ENCODE results near the gene GRM7. TPM values are rescaled to one million over a fixed set of nuclear protein-coding genes. Genes with fewer than 3 reads are reported as not detected.

Gene GRM7
- total and polyA plus RNA-seq, 4 donors = 0.08 to 0.33 TPM; not detected in 2

DNA sequence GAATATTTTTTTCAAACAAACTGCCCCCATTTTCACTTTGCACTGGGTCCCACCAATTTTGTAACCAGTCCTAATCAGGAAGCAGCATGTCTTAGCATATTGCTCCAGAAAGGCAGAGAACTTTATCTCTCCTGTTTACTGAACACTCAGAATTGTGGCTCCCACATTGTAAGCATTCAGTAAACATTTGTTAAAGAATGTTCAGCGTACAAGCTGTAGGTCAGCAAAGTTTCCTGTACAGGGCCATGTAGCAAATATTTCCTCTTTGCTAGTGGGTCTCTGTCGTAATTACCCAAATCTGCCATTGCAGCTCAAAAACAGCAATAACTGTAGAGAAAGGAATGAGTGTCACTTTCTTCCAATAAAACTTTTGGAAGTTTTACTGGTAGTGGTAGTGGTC lies 393.3 kb downstream of the GRM7 start:
- no peak overlapping the region for H3K27ac ChIP-seq (ENCODE audit: low read depth in 1 of 2, low read length in 2 of 2)
- H3K27me3 ChIP-seq (ENCODE audit: control insufficient read depth in 4 of 4, insufficient read depth in 4 of 4, low read length in 3 of 4) = no peaks in the 10 kb centered on the region
- no peak for DNase-seq (ENCODE audit: low spot score)
- no peaks in the 10 kb centered on the region for H3K36me3 ChIP-seq (ENCODE audit: control insufficient read depth in 4 of 4, insufficient read depth in 3 of 4, low read depth in 1 of 4, low read length in 3 of 4)
- peak; percentile 38 for TF ChIP-seq NR2F2 (IDR thresholded peaks at IDR 0.05)
- peak in 1 of 2 donors; percentile 14 for TF ChIP-seq RXRA (IDR thresholded peaks at IDR 0.05)
- TF ChIP-seq HNF4A (conservative IDR thresholded peaks at IDR 0.05) = no peak
- no peak overlapping the region for H3K4me3 ChIP-seq (ENCODE audit: low read depth in 1 of 3, low read length in 3 of 3)
- H3K4me1 ChIP-seq (ENCODE audit: control insufficient read depth in 4 of 4, insufficient read depth in 4 of 4, low read length in 3 of 4) = no peaks in the 10 kb centered on the region
- no peak overlapping the region for H3K9ac ChIP-seq (ENCODE audit: low read depth in 1 of 2, low read length in 2 of 2)
- 45% methylated on average over 2 of the region's 2 CpGs for WGBS
- H3K9me3 ChIP-seq (ENCODE audit: control insufficient read depth in 4 of 4, low read length in 3 of 4) = peaks cover 0 to 4% (median 1%) of the 10 kb centered on the region in 4 donors

DNA sequence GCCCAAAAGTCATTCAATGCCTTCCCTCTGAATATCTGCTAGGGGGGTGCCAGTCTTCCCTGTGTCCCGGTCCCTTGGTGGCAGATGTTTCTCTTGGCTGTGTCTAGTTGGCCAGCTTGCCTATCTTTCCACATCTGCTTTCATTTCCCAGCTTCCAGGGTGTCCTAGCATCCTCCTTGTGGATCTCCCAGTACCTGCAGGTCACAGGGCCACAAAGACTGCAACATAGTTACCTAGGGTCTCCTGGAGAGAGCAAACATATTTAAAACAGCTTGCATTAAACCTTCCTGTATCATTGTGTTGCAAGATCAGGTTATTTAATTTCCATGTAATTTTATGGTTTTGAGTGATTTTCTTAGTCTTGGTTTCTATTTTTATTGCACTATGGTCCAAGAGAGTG lies 400.1 kb downstream of the GRM7 start:
- Histone ChIP-seq H3K4me1 (ENCODE audit: control insufficient read depth in 4 of 4, insufficient read depth in 4 of 4, low read length in 3 of 4) (no peaks in the 10 kb centered on the region), H3K27ac (ENCODE audit: low read depth in 1 of 2, low read length in 2 of 2) (no peak overlapping the region), H3K9me3 (ENCODE audit: control insufficient read depth in 4 of 4, low read length in 3 of 4) (peaks cover 0 to 4% (median 1%) of the 10 kb centered on the region in 4 donors), H3K27me3 (ENCODE audit: control insufficient read depth in 4 of 4, insufficient read depth in 4 of 4, low read length in 3 of 4) (no peaks in the 10 kb centered on the region), H3K4me3 (ENCODE audit: low read depth in 1 of 3, low read length in 3 of 3) (no peak overlapping the region), H3K36me3 (ENCODE audit: control insufficient read depth in 4 of 4, insufficient read depth in 3 of 4, low read depth in 1 of 4, low read length in 3 of 4) (no peaks in the 10 kb centered on the region), H3K9ac (ENCODE audit: low read depth in 1 of 2, low read length in 2 of 2) (no peak overlapping the region)
- DNase-seq (ENCODE audit: low spot score) = no peak
- no peak for TF ChIP-seq HNF4G (IDR thresholded peaks at IDR 0.05)
- TF ChIP-seq FOXA2 (IDR thresholded peaks at IDR 0.05) = no peak
- TF ChIP-seq, protein P1, sequence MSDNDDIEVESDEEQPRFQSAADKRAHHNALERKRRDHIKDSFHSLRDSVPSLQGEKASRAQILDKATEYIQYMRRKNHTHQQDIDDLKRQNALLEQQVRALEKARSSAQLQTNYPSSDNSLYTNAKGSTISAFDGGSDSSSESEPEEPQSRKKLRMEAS (IDR thresholded peaks at IDR 0.05) = no peak
- no peak for TF ChIP-seq RXRA (IDR thresholded peaks at IDR 0.05)
- no peak for TF ChIP-seq SP1 (IDR thresholded peaks at IDR 0.05)
- TF ChIP-seq, protein P2, sequence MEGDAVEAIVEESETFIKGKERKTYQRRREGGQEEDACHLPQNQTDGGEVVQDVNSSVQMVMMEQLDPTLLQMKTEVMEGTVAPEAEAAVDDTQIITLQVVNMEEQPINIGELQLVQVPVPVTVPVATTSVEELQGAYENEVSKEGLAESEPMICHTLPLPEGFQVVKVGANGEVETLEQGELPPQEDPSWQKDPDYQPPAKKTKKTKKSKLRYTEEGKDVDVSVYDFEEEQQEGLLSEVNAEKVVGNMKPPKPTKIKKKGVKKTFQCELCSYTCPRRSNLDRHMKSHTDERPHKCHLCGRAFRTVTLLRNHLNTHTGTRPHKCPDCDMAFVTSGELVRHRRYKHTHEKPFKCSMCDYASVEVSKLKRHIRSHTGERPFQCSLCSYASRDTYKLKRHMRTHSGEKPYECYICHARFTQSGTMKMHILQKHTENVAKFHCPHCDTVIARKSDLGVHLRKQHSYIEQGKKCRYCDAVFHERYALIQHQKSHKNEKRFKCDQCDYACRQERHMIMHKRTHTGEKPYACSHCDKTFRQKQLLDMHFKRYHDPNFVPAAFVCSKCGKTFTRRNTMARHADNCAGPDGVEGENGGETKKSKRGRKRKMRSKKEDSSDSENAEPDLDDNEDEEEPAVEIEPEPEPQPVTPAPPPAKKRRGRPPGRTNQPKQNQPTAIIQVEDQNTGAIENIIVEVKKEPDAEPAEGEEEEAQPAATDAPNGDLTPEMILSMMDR (IDR thresholded peaks at IDR 0.05; ENCODE audit: low read depth, low read length, missing input control) = no peak
- no peak for TF ChIP-seq RAD21 (IDR thresholded peaks at IDR 0.05)
- no peak for TF ChIP-seq YY1 (IDR thresholded peaks at IDR 0.05)
- no peak for TF ChIP-seq FOXA1 (IDR thresholded peaks at IDR 0.05)
- TF ChIP-seq HNF4A (conservative IDR thresholded peaks at IDR 0.05) = no peak
- TF ChIP-seq GABPA (IDR thresholded peaks at IDR 0.05 in 1 of 2, conservative IDR thresholded peaks at IDR 0.05 in 1 of 2) = no peak
- TF ChIP-seq, protein P3, sequence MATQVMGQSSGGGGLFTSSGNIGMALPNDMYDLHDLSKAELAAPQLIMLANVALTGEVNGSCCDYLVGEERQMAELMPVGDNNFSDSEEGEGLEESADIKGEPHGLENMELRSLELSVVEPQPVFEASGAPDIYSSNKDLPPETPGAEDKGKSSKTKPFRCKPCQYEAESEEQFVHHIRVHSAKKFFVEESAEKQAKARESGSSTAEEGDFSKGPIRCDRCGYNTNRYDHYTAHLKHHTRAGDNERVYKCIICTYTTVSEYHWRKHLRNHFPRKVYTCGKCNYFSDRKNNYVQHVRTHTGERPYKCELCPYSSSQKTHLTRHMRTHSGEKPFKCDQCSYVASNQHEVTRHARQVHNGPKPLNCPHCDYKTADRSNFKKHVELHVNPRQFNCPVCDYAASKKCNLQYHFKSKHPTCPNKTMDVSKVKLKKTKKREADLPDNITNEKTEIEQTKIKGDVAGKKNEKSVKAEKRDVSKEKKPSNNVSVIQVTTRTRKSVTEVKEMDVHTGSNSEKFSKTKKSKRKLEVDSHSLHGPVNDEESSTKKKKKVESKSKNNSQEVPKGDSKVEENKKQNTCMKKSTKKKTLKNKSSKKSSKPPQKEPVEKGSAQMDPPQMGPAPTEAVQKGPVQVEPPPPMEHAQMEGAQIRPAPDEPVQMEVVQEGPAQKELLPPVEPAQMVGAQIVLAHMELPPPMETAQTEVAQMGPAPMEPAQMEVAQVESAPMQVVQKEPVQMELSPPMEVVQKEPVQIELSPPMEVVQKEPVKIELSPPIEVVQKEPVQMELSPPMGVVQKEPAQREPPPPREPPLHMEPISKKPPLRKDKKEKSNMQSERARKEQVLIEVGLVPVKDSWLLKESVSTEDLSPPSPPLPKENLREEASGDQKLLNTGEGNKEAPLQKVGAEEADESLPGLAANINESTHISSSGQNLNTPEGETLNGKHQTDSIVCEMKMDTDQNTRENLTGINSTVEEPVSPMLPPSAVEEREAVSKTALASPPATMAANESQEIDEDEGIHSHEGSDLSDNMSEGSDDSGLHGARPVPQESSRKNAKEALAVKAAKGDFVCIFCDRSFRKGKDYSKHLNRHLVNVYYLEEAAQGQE (IDR thresholded peaks at IDR 0.05) = no peak
- no peak for TF ChIP-seq TAF1 (conservative IDR thresholded peaks at IDR 0.05)
- TF ChIP-seq, protein P4, sequence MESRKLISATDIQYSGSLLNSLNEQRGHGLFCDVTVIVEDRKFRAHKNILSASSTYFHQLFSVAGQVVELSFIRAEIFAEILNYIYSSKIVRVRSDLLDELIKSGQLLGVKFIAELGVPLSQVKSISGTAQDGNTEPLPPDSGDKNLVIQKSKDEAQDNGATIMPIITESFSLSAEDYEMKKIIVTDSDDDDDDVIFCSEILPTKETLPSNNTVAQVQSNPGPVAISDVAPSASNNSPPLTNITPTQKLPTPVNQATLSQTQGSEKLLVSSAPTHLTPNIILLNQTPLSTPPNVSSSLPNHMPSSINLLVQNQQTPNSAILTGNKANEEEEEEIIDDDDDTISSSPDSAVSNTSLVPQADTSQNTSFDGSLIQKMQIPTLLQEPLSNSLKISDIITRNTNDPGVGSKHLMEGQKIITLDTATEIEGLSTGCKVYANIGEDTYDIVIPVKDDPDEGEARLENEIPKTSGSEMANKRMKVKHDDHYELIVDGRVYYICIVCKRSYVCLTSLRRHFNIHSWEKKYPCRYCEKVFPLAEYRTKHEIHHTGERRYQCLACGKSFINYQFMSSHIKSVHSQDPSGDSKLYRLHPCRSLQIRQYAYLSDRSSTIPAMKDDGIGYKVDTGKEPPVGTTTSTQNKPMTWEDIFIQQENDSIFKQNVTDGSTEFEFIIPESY (IDR thresholded peaks at IDR 0.05) = no peak
- TF ChIP-seq, protein P5, sequence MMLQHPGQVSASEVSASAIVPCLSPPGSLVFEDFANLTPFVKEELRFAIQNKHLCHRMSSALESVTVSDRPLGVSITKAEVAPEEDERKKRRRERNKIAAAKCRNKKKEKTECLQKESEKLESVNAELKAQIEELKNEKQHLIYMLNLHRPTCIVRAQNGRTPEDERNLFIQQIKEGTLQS (IDR thresholded peaks at IDR 0.05) = no peak
- WGBS = 67% methylated on average over 1 of the region's 1 CpG

All from liver (tissue), 9 donors.